Activated naive CD8-positive, alpha-beta T cell treated with anti-CD3 and anti-CD28 coated beads for 36 hours (primary cell): Measurements from ENCODE around the gene CHST7. TPM values are rescaled to one million over a fixed set of nuclear protein-coding genes. Genes with fewer than 3 reads are reported as not detected.
A peak's percentile ranks its signal among the peaks of the same experiment; 100 is the strongest.

Experiments used
- DNase-seq: peaks from one replicate; pipeline ENCODE4 v3.0.0; 2021
- H3K27ac Mint-ChIP-seq: one replicate; pipeline ENCODE4 v1.8.0; 2022; ENCODE audit warnings: mild to moderate bottlenecking, moderate library complexity, mixed read lengths
- H3K27me3 Mint-ChIP-seq: one replicate; pipeline ENCODE4 v1.8.0; 2022; ENCODE audit warnings: mild to moderate bottlenecking, mixed read lengths
- H3K36me3 Mint-ChIP-seq: one replicate; pipeline ENCODE4 v1.8.0; 2021; ENCODE audit warnings: mild to moderate bottlenecking, mixed read lengths
- H3K4me1 Mint-ChIP-seq: one replicate; pipeline ENCODE4 v1.8.0; 2021; ENCODE audit warnings: mixed read lengths
- H3K4me3 Mint-ChIP-seq: one replicate; pipeline ENCODE4 v1.8.0; 2022; ENCODE audit warnings: mild to moderate bottlenecking, moderate library complexity, mixed read lengths
- H3K9me3 Mint-ChIP-seq: one replicate; pipeline ENCODE4 v1.8.0; 2022; ENCODE audit warnings: mixed read lengths
- total RNA-seq, 2 experiments: library from RNA; stranded (reverse); gene quantifications; one replicate each; pipeline ENCODE4 v1.2.3, GENCODE V29; 2021

CHST7 gene
- total RNA-seq, 2 experiments from 2014 or later: 1.5 to 1.7 TPM

DNA sequence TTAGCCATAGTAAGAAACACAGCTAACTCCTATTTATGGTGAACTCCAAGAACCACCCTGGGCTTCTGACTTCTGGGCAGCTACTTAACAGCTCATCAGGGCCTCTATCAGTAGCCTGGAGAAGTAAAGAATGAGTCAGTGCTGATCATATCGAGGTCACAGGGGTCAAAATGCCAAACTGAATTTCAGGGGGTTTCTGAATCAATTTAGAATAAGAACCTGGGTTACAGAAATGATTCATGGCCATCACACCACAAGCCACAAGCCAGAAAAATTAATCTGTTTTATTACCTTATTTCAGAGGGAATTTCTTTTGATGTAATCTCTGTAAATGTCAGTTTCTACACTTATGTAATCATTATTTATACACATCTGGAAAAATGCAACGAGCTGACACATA, 64.4 kb downstream of the CHST7 start:
- Mint-ChIP-seq H3K27ac (no peak overlapping the region), H3K36me3 (peaks cover 14% of the 10 kb centered on the region), H3K4me1 (peaks cover 27% of the 10 kb centered on the region), H3K4me3 (no peak overlapping the region), H3K27me3 (no peaks in the 10 kb centered on the region), H3K9me3 (no peaks in the 10 kb centered on the region)
- DNase-seq: peak; percentile 28

DNA sequence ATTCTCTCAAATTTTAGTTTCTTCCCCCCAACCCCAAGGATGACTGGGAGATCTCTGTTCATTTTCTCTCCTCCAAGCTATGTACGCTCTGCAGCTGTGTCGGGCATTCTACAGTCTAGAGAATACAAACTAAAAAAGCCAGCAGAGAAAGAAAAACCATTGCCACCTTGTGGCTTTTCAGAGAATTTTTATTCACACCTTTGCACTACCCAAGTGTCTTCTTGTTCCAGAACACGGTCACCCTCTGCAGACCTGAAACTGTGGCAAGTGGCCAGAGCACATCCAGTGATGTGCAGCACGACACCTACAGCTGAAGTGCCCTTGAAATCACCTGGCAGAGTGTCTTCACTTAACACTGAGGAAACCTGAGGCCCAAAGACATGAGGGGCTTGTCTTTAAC, 68.6 kb downstream of the CHST7 start:
- Mint-ChIP-seq H3K27me3 (no peaks in the 10 kb centered on the region), H3K36me3 (peaks cover 6% of the 10 kb centered on the region), H3K4me1 (peaks cover 17% of the 10 kb centered on the region), H3K9me3 (no peaks in the 10 kb centered on the region), H3K4me3 (no peak overlapping the region), H3K27ac (no peak overlapping the region)
- no peak for DNase-seq

DNA sequence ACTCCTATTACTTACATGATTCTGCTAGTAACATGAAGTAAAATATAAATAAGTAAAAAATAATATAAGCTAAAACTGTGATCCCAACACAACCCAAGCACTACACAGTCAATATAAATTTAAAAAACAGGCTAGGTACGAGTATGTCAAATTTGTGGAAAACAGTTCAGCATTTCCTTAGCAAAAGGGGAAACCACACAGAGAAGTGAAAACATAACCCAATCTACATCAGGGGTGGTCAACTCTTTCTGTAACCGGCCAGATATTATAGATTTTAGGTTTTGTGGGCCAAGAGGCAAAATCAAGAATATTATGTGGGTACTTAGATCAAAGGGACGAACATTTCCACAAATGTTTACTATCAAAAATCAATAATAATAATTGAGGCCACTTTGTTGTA, 70.1 kb downstream of the CHST7 start:
- Mint-ChIP-seq H3K4me3 (no peak overlapping the region), H3K9me3 (no peaks in the 10 kb centered on the region), H3K4me1 (peaks cover 8% of the 10 kb centered on the region), H3K36me3 (peaks cover 6% of the 10 kb centered on the region), H3K27me3 (no peaks in the 10 kb centered on the region), H3K27ac (no peak overlapping the region)
- DNase-seq: no peak

DNA sequence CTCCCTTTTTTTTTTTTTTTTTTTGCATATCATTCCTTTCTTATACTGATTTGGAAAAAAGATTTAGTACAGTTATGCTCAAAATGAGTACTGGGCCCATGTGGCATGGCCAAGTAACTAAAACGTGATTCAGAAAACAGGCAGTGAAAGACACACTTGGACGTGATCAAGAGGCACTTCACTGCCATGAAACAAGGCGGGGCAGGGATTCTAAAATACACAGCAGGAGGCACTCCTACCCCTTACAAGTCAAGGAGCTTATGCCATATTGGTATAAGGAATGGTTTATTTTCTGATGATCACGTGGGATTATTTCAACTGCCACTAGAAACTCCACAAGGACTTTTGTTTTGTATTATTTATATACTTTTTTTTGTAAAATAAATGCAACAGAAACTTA, 72.0 kb downstream of the CHST7 start:
- Mint-ChIP-seq H3K4me3 (no peak overlapping the region), H3K27me3 (no peaks in the 10 kb centered on the region), H3K27ac (no peak overlapping the region), H3K4me1 (peaks cover 8% of the 10 kb centered on the region), H3K36me3 (peaks cover 6% of the 10 kb centered on the region), H3K9me3 (no peaks in the 10 kb centered on the region)
- no peak for DNase-seq

DNA sequence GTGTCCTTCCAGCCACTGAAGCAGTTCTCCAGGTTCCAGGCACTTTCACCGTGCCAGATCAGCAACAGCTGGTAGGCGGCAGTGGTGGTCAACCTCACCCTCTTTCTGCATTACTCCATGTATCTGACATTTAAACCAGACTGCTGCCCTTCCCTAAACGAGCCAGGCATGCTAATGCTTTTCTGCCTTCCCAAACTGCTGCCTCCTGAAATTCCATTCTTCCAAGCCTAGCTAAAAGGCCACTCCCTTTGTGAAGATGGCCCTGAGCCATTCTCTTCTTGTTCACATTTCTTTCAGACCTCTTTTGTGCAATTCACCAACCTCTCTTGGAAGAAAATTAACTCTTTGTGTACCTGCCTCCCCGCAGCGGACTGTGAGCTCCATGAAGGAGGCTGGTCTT, 73.7 kb downstream of the CHST7 start:
- peaks cover 5% of the 10 kb centered on the region for H3K36me3 Mint-ChIP-seq
- peaks cover 3% of the 10 kb centered on the region for H3K4me1 Mint-ChIP-seq
- no peaks in the 10 kb centered on the region for H3K27me3 Mint-ChIP-seq
- H3K4me3 Mint-ChIP-seq: no peak overlapping the region
- no peaks in the 10 kb centered on the region for H3K9me3 Mint-ChIP-seq
- DNase-seq: no peak
- H3K27ac Mint-ChIP-seq: no peak overlapping the region

Other genes with a start within 250 kb of the CHST7 start
- gene ZNF674, start 28.3 kb upstream of the CHST7 start, total RNA-seq: 1 to 10 TPM; 1.3 to 1.7 TPM
- gene SLC9A7, start 185.4 kb downstream of the CHST7 start, total RNA-seq: 10 to 100 TPM; 11.5 to 12.4 TPM